Measurements from ENCODE around the gene ZNF559. TPM values are rescaled to one million over a fixed set of nuclear protein-coding genes. Genes with fewer than 3 reads are reported as not detected.
A peak's percentile ranks its signal among the peaks of the same experiment; 100 is the strongest.

ZNF559 gene
- polyA plus RNA-seq, 2 of the 4 experiments (the other 2 are of a cell fraction), result 4.6 to 16.2 TPM

DNA sequence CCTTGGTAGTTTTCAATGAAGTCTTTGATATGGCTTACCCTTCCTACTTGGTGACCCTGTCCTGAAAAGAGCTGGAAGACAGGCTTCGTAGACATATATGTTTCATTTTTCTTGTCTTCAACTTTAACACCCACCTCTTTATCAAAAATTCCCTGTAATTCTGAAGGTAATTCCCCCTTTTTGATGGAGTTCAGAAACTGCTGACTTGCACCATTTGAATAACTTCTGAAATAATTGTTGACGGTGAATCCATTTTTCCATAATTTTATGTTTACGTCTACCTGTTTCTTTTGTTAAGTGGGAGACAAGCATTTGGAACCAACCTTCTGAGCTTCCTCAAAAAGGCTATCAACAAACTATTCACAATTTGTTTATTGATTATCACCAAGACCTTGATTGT, 24.3 kb downstream of the ZNF559 start:
- H3K9me3 ChIP-seq, result peaks cover 73% of the 10 kb centered on the region
- no peak for ATAC-seq
- no peak overlapping the region for H3K27ac ChIP-seq
- no peak for DNase-seq (ENCODE audit: low read depth in 1 of 2, low spot score in 1 of 2)
- ChIA-PET POLR2A (no interaction called here), CTCF (no interaction called here)
- no peaks in the 10 kb centered on the region for H3K4me1 ChIP-seq
- H3K4me2 ChIP-seq, result no peak overlapping the region
- 91% methylated on average over 3 of the region's 3 CpGs for WGBS (ENCODE audit: missing lambda C conversion rate)
- FAIRE-seq, result no peak
- no peak overlapping the region for H3K4me3 ChIP-seq
- no peak for TF ChIP-seq BCL3 (IDR thresholded peaks at IDR 0.05)
- TF ChIP-seq MAFK (IDR thresholded peaks at IDR 0.05; ENCODE audit: partially characterized antibody), result peak; percentile 59
- no peak for TF ChIP-seq CEBPB (IDR thresholded peaks at IDR 0.05)
- no peak for TF ChIP-seq HOXB5 (CRISPR knock-in tag; IDR thresholded peaks at IDR 0.05)
- no peak for TF ChIP-seq NFE2L2 (conservative IDR thresholded peaks at IDR 0.05; ENCODE audit: low read length)
- no peak for TF ChIP-seq CHD2 (IDR thresholded peaks at IDR 0.05; ENCODE audit: low read length, partially characterized antibody)

DNA sequence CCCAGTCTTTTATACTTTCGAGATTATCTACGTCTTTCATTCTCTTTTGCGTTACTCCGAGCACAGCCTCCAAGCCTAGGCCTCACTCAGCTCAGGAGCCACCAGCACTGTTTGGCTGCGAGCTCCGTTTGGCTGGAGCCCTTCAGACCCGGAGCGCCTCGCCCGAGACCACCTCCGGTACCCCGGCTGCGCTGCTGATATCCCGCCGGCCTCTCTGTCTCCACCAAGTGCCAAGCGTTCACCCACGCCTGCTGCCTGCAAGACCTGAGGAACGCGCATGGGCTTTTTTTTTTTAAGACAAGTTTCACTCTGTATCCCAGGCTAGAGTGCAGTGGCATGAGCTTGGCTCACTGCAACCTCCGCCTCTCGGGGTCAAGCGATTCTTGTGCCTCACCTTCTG, 24.7 kb downstream of the ZNF559 start:
- whole genome bisulfite sequencing (ENCODE audit: missing lambda C conversion rate), result 87% methylated on average over 20 of the region's 22 CpGs
- Histone ChIP-seq H3K4me3 (no peak overlapping the region), H3K27ac (no peak overlapping the region), H3K9me3 (peaks cover 71% of the 10 kb centered on the region), H3K4me1 (no peaks in the 10 kb centered on the region), H3K4me2 (no peak overlapping the region)
- no peak for TF ChIP-seq EHF (CRISPR knock-in tag; IDR thresholded peaks at IDR 0.05)
- no peak for TF ChIP-seq NFE2L2 (conservative IDR thresholded peaks at IDR 0.05; ENCODE audit: low read length)
- no peak for TF ChIP-seq MAZ (IDR thresholded peaks at IDR 0.05; ENCODE audit: borderline replicate concordance, low read depth, low read length)
- no peak for TF ChIP-seq RNF2 (IDR thresholded peaks at IDR 0.05; ENCODE audit: borderline replicate concordance, low read depth)
- no peak for TF ChIP-seq MYC (IDR thresholded peaks at IDR 0.05; ENCODE audit: borderline replicate concordance, low read length)
- TF ChIP-seq, protein P1, sequence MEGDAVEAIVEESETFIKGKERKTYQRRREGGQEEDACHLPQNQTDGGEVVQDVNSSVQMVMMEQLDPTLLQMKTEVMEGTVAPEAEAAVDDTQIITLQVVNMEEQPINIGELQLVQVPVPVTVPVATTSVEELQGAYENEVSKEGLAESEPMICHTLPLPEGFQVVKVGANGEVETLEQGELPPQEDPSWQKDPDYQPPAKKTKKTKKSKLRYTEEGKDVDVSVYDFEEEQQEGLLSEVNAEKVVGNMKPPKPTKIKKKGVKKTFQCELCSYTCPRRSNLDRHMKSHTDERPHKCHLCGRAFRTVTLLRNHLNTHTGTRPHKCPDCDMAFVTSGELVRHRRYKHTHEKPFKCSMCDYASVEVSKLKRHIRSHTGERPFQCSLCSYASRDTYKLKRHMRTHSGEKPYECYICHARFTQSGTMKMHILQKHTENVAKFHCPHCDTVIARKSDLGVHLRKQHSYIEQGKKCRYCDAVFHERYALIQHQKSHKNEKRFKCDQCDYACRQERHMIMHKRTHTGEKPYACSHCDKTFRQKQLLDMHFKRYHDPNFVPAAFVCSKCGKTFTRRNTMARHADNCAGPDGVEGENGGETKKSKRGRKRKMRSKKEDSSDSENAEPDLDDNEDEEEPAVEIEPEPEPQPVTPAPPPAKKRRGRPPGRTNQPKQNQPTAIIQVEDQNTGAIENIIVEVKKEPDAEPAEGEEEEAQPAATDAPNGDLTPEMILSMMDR (IDR thresholded peaks at IDR 0.05), result no peak
- no peak for TF ChIP-seq ELK1 (IDR thresholded peaks at IDR 0.05; ENCODE audit: low read depth, low read length)
- TF ChIP-seq, protein P2, sequence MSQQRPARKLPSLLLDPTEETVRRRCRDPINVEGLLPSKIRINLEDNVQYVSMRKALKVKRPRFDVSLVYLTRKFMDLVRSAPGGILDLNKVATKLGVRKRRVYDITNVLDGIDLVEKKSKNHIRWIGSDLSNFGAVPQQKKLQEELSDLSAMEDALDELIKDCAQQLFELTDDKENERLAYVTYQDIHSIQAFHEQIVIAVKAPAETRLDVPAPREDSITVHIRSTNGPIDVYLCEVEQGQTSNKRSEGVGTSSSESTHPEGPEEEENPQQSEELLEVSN (IDR thresholded peaks at IDR 0.05; ENCODE audit: borderline replicate concordance, low read depth), result no peak
- no peak for TF ChIP-seq EP300 (IDR thresholded peaks at IDR 0.05)
- ATAC-seq, result no peak
- no peak for DNase-seq (ENCODE audit: low read depth in 1 of 2, low spot score in 1 of 2)
- POLR2A ChIA-PET, result no interaction called here
- CTCF ChIA-PET, result no interaction called here
- FAIRE-seq, result no peak

DNA sequence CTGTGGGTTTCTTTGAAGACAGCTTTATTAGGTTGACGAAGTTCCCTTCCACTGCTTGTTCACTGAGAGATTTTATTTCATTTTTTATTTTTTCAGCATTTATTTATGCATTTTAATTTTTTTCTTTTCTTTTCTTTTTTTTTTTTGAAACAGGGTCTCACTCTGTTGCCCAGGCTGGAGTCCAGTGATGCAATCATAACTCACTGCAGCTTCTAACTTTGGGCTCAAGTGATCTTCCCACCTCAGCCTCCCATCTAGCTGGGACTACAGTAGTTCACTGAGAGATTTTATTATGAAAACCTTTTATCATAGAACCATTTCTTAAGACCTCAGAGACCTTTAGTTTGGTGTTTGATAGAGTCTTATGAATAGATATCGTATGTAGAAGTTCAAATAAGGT, 28.5 kb downstream of the ZNF559 start:
- no peak overlapping the region for H3K4me3 ChIP-seq
- FAIRE-seq (no peak), DNase-seq (ENCODE audit: low read depth in 1 of 2, low spot score in 1 of 2) (no peak), ATAC-seq (no peak)
- no peaks in the 10 kb centered on the region for H3K4me1 ChIP-seq
- H3K27ac ChIP-seq, result no peak overlapping the region
- peaks cover 48% of the 10 kb centered on the region for H3K9me3 ChIP-seq
- POLR2A ChIA-PET, result no interaction called here
- no peak overlapping the region for H3K4me2 ChIP-seq
- no peak for TF ChIP-seq FOXS1 (CRISPR knock-in tag; IDR thresholded peaks at IDR 0.05)
- no peak for TF ChIP-seq CEBPB (IDR thresholded peaks at IDR 0.05)
- no peak for TF ChIP-seq HOXA7 (CRISPR knock-in tag; IDR thresholded peaks at IDR 0.05)
- TF ChIP-seq CHD4 (IDR thresholded peaks at IDR 0.05; ENCODE audit: borderline replicate concordance), result no peak
- TF ChIP-seq, protein P2 (IDR thresholded peaks at IDR 0.05; ENCODE audit: borderline replicate concordance, low read depth), result no peak
- no peak for TF ChIP-seq JUNB (IDR thresholded peaks at IDR 0.05)
- no peak for TF ChIP-seq RARB (CRISPR knock-in tag; IDR thresholded peaks at IDR 0.05)
- no peak for TF ChIP-seq TP53 (CRISPR knock-in tag; IDR thresholded peaks at IDR 0.05)
- TF ChIP-seq RAD21 (conservative IDR thresholded peaks at IDR 0.05 in 1 of 2, IDR thresholded peaks at IDR 0.05 in 1 of 2), result no peak
- TF ChIP-seq SMC3 (IDR thresholded peaks at IDR 0.05), result no peak
- TF ChIP-seq RFX5 (IDR thresholded peaks at IDR 0.05), result no peak
- CTCF ChIA-PET, result no interaction called here
- 48% methylated on average over 2 of the region's 2 CpGs for WGBS (ENCODE audit: missing lambda C conversion rate)
